Activated naive CD4-positive, alpha-beta T cell treated with anti-CD3 and anti-CD28 coated beads, Interleukin-2, amount 50 U/mL, for 24 hours (primary cell): ENCODE data around the gene GET3.

ENCODE experiments used
- H3K27ac Mint-ChIP-seq: one replicate; pipeline ENCODE4 v1.8.0; 2021; ENCODE audit warnings: mild to moderate bottlenecking, mixed read lengths
- H3K27me3 Mint-ChIP-seq: one replicate; pipeline ENCODE4 v1.8.0; 2021; ENCODE audit warnings: mixed read lengths
- H3K36me3 Mint-ChIP-seq: one replicate; pipeline ENCODE4 v1.8.0; 2021; ENCODE audit warnings: mixed read lengths
- H3K4me1 Mint-ChIP-seq: one replicate; pipeline ENCODE4 v1.8.0; 2021; ENCODE audit warnings: mixed read lengths
- H3K4me3 Mint-ChIP-seq: one replicate; pipeline ENCODE4 v1.8.0; 2021; ENCODE audit warnings: mild to moderate bottlenecking, mixed read lengths
- H3K9me3 Mint-ChIP-seq: one replicate; pipeline ENCODE4 v1.8.0; 2021; ENCODE audit warnings: mixed read lengths

The GET3 gene

GRCh38 chr19:12778017-12778904 is 41.0 kb downstream of the GET3 start:
- Mint-ChIP-seq H3K9me3 (no peaks in the 10 kb centered on the region), H3K27ac (peak overlapping the region; percentile 87), H3K4me1 (peaks cover 37% of the 10 kb centered on the region), H3K4me3 (peak overlapping the region; percentile 83), H3K36me3 (no peaks in the 10 kb centered on the region), H3K27me3 (no peaks in the 10 kb centered on the region)

- Mint-ChIP-seq H3K4me3 (peak overlapping the region; percentile 83), H3K4me1 (peaks cover 35% of the 10 kb centered on the region), H3K27me3 (no peaks in the 10 kb centered on the region), H3K36me3 (no peaks in the 10 kb centered on the region), H3K9me3 (no peaks in the 10 kb centered on the region), H3K27ac (no peak overlapping the region)
Measured at GRCh38 chr19:12778905-12779161, 41.5 kb downstream of the GET3 start.

- peaks cover 34% of the 10 kb centered on the region for H3K4me1 Mint-ChIP-seq
- H3K9me3 Mint-ChIP-seq, result no peaks in the 10 kb centered on the region
- peak overlapping the region; percentile 46 for H3K27ac Mint-ChIP-seq
Measured at GRCh38 chr19:12779162-12779993, 42.1 kb downstream of the GET3 start.

GRCh38 chr19:12782174-12782423 is 44.8 kb downstream of the GET3 start:
- peaks cover 34% of the 10 kb centered on the region for H3K4me1 Mint-ChIP-seq
- no peaks in the 10 kb centered on the region for H3K27me3 Mint-ChIP-seq
- peak overlapping the region; percentile 97 for H3K27ac Mint-ChIP-seq

More at GRCh38 chr19:12779162-12779993, 42.1 kb downstream of the GET3 start:
- no peaks in the 10 kb centered on the region for H3K27me3 Mint-ChIP-seq
- no peaks in the 10 kb centered on the region for H3K36me3 Mint-ChIP-seq
- peak overlapping the region; percentile 21 for H3K4me3 Mint-ChIP-seq

GRCh38 chr19:12782424-12783290 is 45.4 kb downstream of the GET3 start:
- Mint-ChIP-seq H3K4me3 (peak overlapping the region; percentile 87), H3K27me3 (no peaks in the 10 kb centered on the region), H3K4me1 (peaks cover 30% of the 10 kb centered on the region), H3K27ac (peak overlapping the region; percentile 97), H3K36me3 (no peaks in the 10 kb centered on the region), H3K9me3 (no peaks in the 10 kb centered on the region)

More at GRCh38 chr19:12782174-12782423, 44.8 kb downstream of the GET3 start:
- no peaks in the 10 kb centered on the region for H3K36me3 Mint-ChIP-seq
- H3K4me3 Mint-ChIP-seq, result peak overlapping the region; percentile 87
- no peaks in the 10 kb centered on the region for H3K9me3 Mint-ChIP-seq

GRCh38 chr19:12783291-12783848 is 46.1 kb downstream of the GET3 start:
- peak overlapping the region; percentile 69 for H3K27ac Mint-ChIP-seq
- no peaks in the 10 kb centered on the region for H3K9me3 Mint-ChIP-seq
- H3K4me1 Mint-ChIP-seq, result peaks cover 25% of the 10 kb centered on the region
- no peaks in the 10 kb centered on the region for H3K36me3 Mint-ChIP-seq
- H3K4me3 Mint-ChIP-seq, result peak overlapping the region; percentile 64
- no peaks in the 10 kb centered on the region for H3K27me3 Mint-ChIP-seq

- Mint-ChIP-seq H3K4me3 (peak overlapping the region; percentile 64), H3K36me3 (no peaks in the 10 kb centered on the region), H3K27me3 (no peaks in the 10 kb centered on the region), H3K4me1 (peaks cover 23% of the 10 kb centered on the region), H3K27ac (peak overlapping the region; percentile 69), H3K9me3 (no peaks in the 10 kb centered on the region)
Measured at GRCh38 chr19:12783849-12784393, 46.6 kb downstream of the GET3 start.

GRCh38 chr19:12784394-12784870 is 47.1 kb downstream of the GET3 start:
- no peak overlapping the region for H3K27ac Mint-ChIP-seq
- no peaks in the 10 kb centered on the region for H3K9me3 Mint-ChIP-seq
- H3K4me3 Mint-ChIP-seq, result no peak overlapping the region

GRCh38 chr19:12784871-12785430 is 47.7 kb downstream of the GET3 start:
- Mint-ChIP-seq H3K9me3 (no peaks in the 10 kb centered on the region), H3K27me3 (no peaks in the 10 kb centered on the region), H3K36me3 (no peaks in the 10 kb centered on the region), H3K4me1 (peaks cover 21% of the 10 kb centered on the region), H3K27ac (no peak overlapping the region), H3K4me3 (no peak overlapping the region)

More at GRCh38 chr19:12784394-12784870, 47.1 kb downstream of the GET3 start:
- H3K36me3 Mint-ChIP-seq, result no peaks in the 10 kb centered on the region
- H3K27me3 Mint-ChIP-seq, result no peaks in the 10 kb centered on the region
- H3K4me1 Mint-ChIP-seq, result peaks cover 23% of the 10 kb centered on the region

- H3K27ac Mint-ChIP-seq, result no peak overlapping the region
- H3K9me3 Mint-ChIP-seq, result no peaks in the 10 kb centered on the region
- H3K36me3 Mint-ChIP-seq, result no peaks in the 10 kb centered on the region
- peaks cover 26% of the 10 kb centered on the region for H3K4me1 Mint-ChIP-seq
- no peak overlapping the region for H3K4me3 Mint-ChIP-seq
- H3K27me3 Mint-ChIP-seq, result no peaks in the 10 kb centered on the region
Measured at GRCh38 chr19:12785431-12786031, 48.2 kb downstream of the GET3 start.

GRCh38 chr19:12786141-12786870 is 49.0 kb downstream of the GET3 start:
- no peaks in the 10 kb centered on the region for H3K27me3 Mint-ChIP-seq
- peaks cover 31% of the 10 kb centered on the region for H3K4me1 Mint-ChIP-seq
- H3K36me3 Mint-ChIP-seq, result no peaks in the 10 kb centered on the region
- no peaks in the 10 kb centered on the region for H3K9me3 Mint-ChIP-seq
- no peak overlapping the region for H3K4me3 Mint-ChIP-seq
- peak overlapping the region; percentile 24 for H3K27ac Mint-ChIP-seq

- peaks cover 25% of the 10 kb centered on the region for H3K4me1 Mint-ChIP-seq
- H3K4me3 Mint-ChIP-seq, result no peak overlapping the region
- H3K27ac Mint-ChIP-seq, result no peak overlapping the region
- no peaks in the 10 kb centered on the region for H3K27me3 Mint-ChIP-seq
- H3K9me3 Mint-ChIP-seq, result no peaks in the 10 kb centered on the region
- no peaks in the 10 kb centered on the region for H3K36me3 Mint-ChIP-seq
Measured at GRCh38 chr19:12786952-12787351, 49.7 kb downstream of the GET3 start.

GRCh38 chr19:12787458-12787857 is 50.2 kb downstream of the GET3 start:
- peaks cover 21% of the 10 kb centered on the region for H3K4me1 Mint-ChIP-seq
- H3K27ac Mint-ChIP-seq, result no peak overlapping the region
- H3K27me3 Mint-ChIP-seq, result no peaks in the 10 kb centered on the region
- no peaks in the 10 kb centered on the region for H3K9me3 Mint-ChIP-seq
- no peak overlapping the region for H3K4me3 Mint-ChIP-seq
- H3K36me3 Mint-ChIP-seq, result no peaks in the 10 kb centered on the region
